ENCODE results near the gene MPP2. TPM values are rescaled to one million over a fixed set of nuclear protein-coding genes. Genes with fewer than 3 reads are reported as not detected.

MPP2 gene
- total RNA-seq, 2 donors from 2014 or later: 1.1 to 2.8 TPM

DNA sequence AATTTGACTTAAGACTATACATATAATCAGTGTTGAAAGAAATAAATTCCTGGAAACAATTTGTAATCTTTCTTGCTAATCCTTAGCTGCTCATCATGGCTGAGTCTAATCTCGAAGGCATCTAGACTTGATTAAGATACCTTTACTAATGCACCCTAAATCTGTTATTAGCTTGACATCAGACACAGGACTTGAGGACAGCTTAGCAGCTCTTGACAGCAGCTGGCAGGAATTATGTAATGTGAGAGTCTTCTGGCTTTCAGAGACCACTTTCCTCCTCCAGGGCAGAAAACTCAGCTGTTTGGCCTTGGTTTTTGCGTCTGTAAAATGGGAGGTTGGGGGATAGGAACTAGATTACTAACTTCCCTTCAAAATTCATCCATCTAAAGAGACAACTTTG, 7.1 kb upstream of the MPP2 start:
- Histone ChIP-seq H3K9ac (ENCODE audit: low read depth in 2 of 2, low read length in 2 of 2) (no peak overlapping the region), H3K27me3 (peaks cover 3% of the 10 kb centered on the region), H3K27ac (no peak overlapping the region), H3K9me3 (no peaks in the 10 kb centered on the region), H3K4me1 (no peaks in the 10 kb centered on the region), H3K4me3 (no peak overlapping the region), H3K36me3 (no peaks in the 10 kb centered on the region)
- DNase-seq: no peak
- intact Hi-C loops (cut with DNase I): no loop called here
- TF ChIP-seq, protein P1, sequence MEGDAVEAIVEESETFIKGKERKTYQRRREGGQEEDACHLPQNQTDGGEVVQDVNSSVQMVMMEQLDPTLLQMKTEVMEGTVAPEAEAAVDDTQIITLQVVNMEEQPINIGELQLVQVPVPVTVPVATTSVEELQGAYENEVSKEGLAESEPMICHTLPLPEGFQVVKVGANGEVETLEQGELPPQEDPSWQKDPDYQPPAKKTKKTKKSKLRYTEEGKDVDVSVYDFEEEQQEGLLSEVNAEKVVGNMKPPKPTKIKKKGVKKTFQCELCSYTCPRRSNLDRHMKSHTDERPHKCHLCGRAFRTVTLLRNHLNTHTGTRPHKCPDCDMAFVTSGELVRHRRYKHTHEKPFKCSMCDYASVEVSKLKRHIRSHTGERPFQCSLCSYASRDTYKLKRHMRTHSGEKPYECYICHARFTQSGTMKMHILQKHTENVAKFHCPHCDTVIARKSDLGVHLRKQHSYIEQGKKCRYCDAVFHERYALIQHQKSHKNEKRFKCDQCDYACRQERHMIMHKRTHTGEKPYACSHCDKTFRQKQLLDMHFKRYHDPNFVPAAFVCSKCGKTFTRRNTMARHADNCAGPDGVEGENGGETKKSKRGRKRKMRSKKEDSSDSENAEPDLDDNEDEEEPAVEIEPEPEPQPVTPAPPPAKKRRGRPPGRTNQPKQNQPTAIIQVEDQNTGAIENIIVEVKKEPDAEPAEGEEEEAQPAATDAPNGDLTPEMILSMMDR (IDR thresholded peaks at IDR 0.05): no peak

DNA sequence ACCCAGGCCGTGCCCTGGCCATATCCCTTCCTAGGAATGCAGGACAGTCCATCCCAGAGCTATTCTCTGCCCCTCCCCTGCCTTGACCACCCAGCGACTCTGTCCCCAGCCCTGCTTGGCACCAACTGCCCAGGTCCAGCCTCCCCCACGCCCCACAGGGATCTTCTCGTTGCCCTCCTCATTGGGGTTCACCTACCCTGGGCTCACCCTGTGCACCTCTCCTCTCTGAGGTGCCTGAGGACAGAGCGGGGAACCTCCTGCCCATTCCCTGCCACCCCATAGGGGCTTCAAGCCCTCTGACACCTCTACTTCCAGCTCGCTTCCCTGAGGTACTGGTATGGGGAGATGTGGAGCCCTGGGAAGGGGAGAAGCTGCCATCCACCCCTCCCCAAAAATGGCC, 6.2 kb upstream of the MPP2 start:
- no peak overlapping the region for H3K9ac ChIP-seq (ENCODE audit: low read depth in 2 of 2, low read length in 2 of 2)
- TF ChIP-seq, protein P1 (IDR thresholded peaks at IDR 0.05): no peak
- no peak overlapping the region for H3K27ac ChIP-seq
- intact Hi-C loops (cut with DNase I): no loop called here
- H3K27me3 ChIP-seq: peaks cover 12% of the 10 kb centered on the region
- H3K9me3 ChIP-seq: no peaks in the 10 kb centered on the region
- H3K4me1 ChIP-seq: no peaks in the 10 kb centered on the region
- DNase-seq: no peak
- no peaks in the 10 kb centered on the region for H3K36me3 ChIP-seq
- no peak overlapping the region for H3K4me3 ChIP-seq

DNA sequence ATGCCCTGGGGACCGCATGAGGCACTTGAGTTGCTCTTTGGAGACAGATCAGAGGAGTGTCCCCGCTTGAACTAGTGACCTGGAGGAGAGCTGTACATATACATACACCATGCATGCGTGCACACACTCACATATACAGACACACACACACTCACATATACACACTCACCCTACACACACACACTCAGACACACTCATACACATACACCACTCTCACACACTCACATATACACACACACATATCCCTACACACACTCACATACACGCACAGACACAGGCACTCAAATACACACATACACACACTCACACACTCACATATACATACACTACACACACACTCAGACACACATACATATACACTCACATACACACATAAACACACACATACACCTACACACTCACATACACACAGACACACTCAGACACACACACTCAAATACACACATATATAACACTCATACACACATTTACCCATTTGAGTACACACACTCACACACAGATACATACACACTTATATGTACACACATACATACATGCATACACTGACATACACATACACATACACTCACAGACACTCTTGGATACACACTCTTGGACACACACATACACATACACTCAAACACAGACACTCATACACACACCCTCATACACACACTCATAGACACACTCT, 5.4 kb upstream of the MPP2 start:
- H3K4me1 ChIP-seq: no peaks in the 10 kb centered on the region
- no peak overlapping the region for H3K4me3 ChIP-seq
- H3K9me3 ChIP-seq: no peaks in the 10 kb centered on the region
- H3K27ac ChIP-seq: no peak overlapping the region
- no peaks in the 10 kb centered on the region for H3K36me3 ChIP-seq
- DNase-seq: no peak
- H3K27me3 ChIP-seq: peaks cover 19% of the 10 kb centered on the region
- H3K9ac ChIP-seq (ENCODE audit: low read depth in 2 of 2, low read length in 2 of 2): no peak overlapping the region
- TF ChIP-seq, protein P1 (IDR thresholded peaks at IDR 0.05): no peak
- intact Hi-C loops (cut with DNase I): no loop called here

DNA sequence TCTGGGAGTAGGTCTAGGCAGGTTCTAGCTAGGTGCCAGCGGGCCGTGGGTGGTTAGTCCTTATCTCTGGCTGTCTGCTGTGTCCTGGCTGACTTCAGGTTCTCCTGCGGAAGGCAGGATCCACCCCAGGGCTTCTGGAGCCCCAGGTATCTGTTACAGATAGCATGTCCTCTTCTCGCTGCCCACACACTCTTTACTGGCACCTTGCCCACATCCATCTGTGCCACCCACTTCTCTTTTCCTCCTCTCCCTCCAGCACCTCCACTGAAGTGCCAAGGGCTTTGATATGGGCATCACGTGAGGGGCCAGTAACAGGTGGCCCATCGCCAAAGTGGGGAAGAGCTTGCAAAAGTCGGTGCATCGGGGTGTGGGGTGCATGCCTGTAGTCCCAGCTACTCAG, 4.6 kb upstream of the MPP2 start:
- peaks cover 4% of the 10 kb centered on the region for H3K4me1 ChIP-seq
- no peaks in the 10 kb centered on the region for H3K36me3 ChIP-seq
- peaks cover 27% of the 10 kb centered on the region for H3K27me3 ChIP-seq
- TF ChIP-seq, protein P1 (IDR thresholded peaks at IDR 0.05): no peak
- no peak overlapping the region for H3K27ac ChIP-seq
- DNase-seq: no peak
- intact Hi-C loops (cut with DNase I): no loop called here
- no peak overlapping the region for H3K9ac ChIP-seq (ENCODE audit: low read depth in 2 of 2, low read length in 2 of 2)
- no peaks in the 10 kb centered on the region for H3K9me3 ChIP-seq
- no peak overlapping the region for H3K4me3 ChIP-seq

DNA sequence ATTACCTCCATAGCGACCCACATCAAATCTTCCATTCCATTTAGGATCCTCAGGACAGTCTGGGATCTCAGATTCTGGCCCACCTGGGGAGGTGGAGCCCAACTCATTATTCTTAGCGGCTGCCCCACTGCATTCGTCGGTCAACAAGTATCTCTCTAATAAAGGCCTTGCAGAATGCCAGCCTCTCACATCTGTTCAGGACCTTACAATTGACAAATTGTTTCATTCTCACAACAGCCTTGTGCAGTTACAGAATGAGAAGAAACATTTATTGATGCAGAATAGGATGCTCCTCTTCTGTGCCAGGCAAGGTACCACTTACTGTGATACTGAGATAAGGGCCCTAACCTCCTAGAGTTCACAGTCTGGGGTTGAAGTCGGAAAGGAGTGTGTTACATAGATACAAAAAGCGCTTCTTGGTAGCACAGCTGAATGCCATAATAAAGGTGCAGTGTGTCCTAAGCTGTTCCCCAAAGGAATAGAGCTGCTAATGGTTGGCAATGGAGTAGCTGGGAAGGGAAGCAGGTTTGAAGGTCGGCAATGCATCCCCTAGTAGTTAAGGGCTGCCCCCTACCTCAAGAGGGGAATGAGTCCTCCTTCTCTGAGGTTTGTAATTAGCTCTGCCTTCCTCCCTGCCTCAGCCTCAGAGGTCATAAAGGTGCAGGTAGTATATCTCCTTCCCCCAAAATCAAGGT, 2.3 kb upstream of the MPP2 start:
- Histone ChIP-seq H3K27me3 (peaks cover 44% of the 10 kb centered on the region), H3K4me1 (peaks cover 11% of the 10 kb centered on the region), H3K4me3 (no peak overlapping the region), H3K9me3 (no peaks in the 10 kb centered on the region), H3K27ac (no peak overlapping the region), H3K36me3 (no peaks in the 10 kb centered on the region), H3K9ac (ENCODE audit: low read depth in 2 of 2, low read length in 2 of 2) (no peak overlapping the region)
- no peak for DNase-seq
- TF ChIP-seq, protein P1 (IDR thresholded peaks at IDR 0.05): no peak
- intact Hi-C loops (cut with DNase I): no loop called here

All from colonic mucosa (tissue), 4 donors.